GM18511 (cell line): ENCODE results near the gene SCN4B.
"Not testable (repeated sequence)": the region's sequence is repeated elsewhere in the genome, so short reads cannot be mapped to it uniquely, and the experiment has no call there.

Experiments
- ATAC-seq: cut with Tn5 transposase; IDR thresholded peaks from one replicate; pipeline ENCODE4 v1.9.1; 2021; ENCODE audit warnings: mild to moderate bottlenecking, moderate library complexity; ENCODE audit not compliant: unreplicated experiment

The SCN4B gene

GRCh38 chr11:118152552-118153471, at the start of gene SCN4B:
Gene SCN4B, minus strand, starts transcription at chr11:118152823. Its CDS starts 150 bp downstream, at chr11:118152673.
- no peak for ATAC-seq

- ATAC-seq: no peak
These were observed 49.3 kb upstream of the SCN4B start for GRCh38 chr11:118201966-118202365.

GRCh38 chr11:118200901-118201680, 48.5 kb upstream of the SCN4B start:
- ATAC-seq: no peak

GRCh38 chr11:118200497-118200896, 47.9 kb upstream of the SCN4B start:
- ATAC-seq: no peak

- no peak for ATAC-seq
These were observed 46.5 kb upstream of the SCN4B start for GRCh38 chr11:118199135-118199534.

- ATAC-seq: no peak
These were observed 45.7 kb upstream of the SCN4B start for GRCh38 chr11:118198370-118198769.

- no peak for ATAC-seq
These were observed 42.4 kb upstream of the SCN4B start for GRCh38 chr11:118194835-118195627.

- no peak for ATAC-seq
These were observed 41.4 kb upstream of the SCN4B start for GRCh38 chr11:118193910-118194566.

- ATAC-seq: not testable (repeated sequence)
These were observed 40.2 kb upstream of the SCN4B start for GRCh38 chr11:118192817-118193216.

GRCh38 chr11:118190942-118191506, 38.4 kb upstream of the SCN4B start:
- not testable (repeated sequence) for ATAC-seq

- ATAC-seq: no peak
These were observed 33.9 kb upstream of the SCN4B start for GRCh38 chr11:118186346-118187107.

GRCh38 chr11:118184784-118185579, 32.4 kb upstream of the SCN4B start:
- no peak for ATAC-seq

- not testable (repeated sequence) for ATAC-seq
These were observed 31.1 kb upstream of the SCN4B start for GRCh38 chr11:118183691-118184090.

- ATAC-seq: no peak
These were observed 27.7 kb upstream of the SCN4B start for GRCh38 chr11:118180300-118180703.

- no peak for ATAC-seq
These were observed 24.1 kb upstream of the SCN4B start for GRCh38 chr11:118176778-118177134.

GRCh38 chr11:118175993-118176777, 23.6 kb upstream of the SCN4B start, which contains the start of gene SCN2B:
Gene SCN2B, minus strand, starts transcription at chr11:118176639. Its CDS starts 208 bp downstream, at chr11:118176431.
- ATAC-seq: no peak
